Ishikawa (cell line): ENCODE data around the gene PPP2R5B.

ENCODE experiments used
- EGR1 ChIP-seq: IDR thresholded peaks from 2 replicates; pipeline ENCODE4 v1.6.1; 2012
- EP300 ChIP-seq: IDR thresholded peaks from 2 replicates; pipeline ENCODE4 v1.6.1; 2012; ENCODE audit warnings: borderline replicate concordance
- RAD21 ChIP-seq: IDR thresholded peaks from 2 replicates; pipeline ENCODE4 v1.6.1; 2012; ENCODE audit warnings: low read depth
- TAF1 ChIP-seq: IDR thresholded peaks from 2 replicates; pipeline ENCODE4 v1.6.1; 2012; ENCODE audit warnings: low read depth, mild to moderate bottlenecking

GRCh38 chr11:64954201-64954600 is 29.7 kb downstream of the PPP2R5B start:
- TF ChIP-seq RAD21 (no peak), EGR1 (no peak), TAF1 (no peak), EP300 (no peak)
